Suprapubic skin (tissue), 4 donors: ENCODE results near the gene KIRREL1. TPM values are rescaled to one million over a fixed set of nuclear protein-coding genes. Genes with fewer than 3 reads are reported as not detected.

Experiments used
- DNase-seq, 2 donors: peaks; one replicate each; pipeline ENCODE4 v3.0.0-alpha.2; 2019; ENCODE audit warnings: low spot score in 2 of 2
- H3K27ac ChIP-seq: fragments of 200-600 bp; sonication (generic); one replicate; pipeline ENCODE4 v1.5.1; 2019
- H3K27me3 ChIP-seq: fragments of 200-600 bp; sonication (generic); one replicate; pipeline ENCODE4 v1.5.1; 2019
- H3K36me3 ChIP-seq: fragments of 200-600 bp; sonication (generic); one replicate; pipeline ENCODE4 v1.5.1; 2019
- H3K4me1 ChIP-seq: fragments of 200-600 bp; sonication (generic); one replicate; pipeline ENCODE4 v1.5.1; 2019
- H3K4me3 ChIP-seq: fragments of 200-600 bp; sonication (generic); one replicate; pipeline ENCODE4 v1.5.1; 2019; ENCODE audit warnings: mild to moderate bottlenecking
- H3K9me3 ChIP-seq: fragments of 200-600 bp; sonication (generic); one replicate; pipeline ENCODE4 v1.5.1; 2019
- CTCF ChIP-seq, 2 donors: fragments of 200-600 bp in 1 of 2; fragments of 450-650 bp in 1 of 2; sonication (generic) in 1 of 2; IDR thresholded peaks; one replicate each; pipeline ENCODE4 v1.5.1; 2016 to 2019; ENCODE audit warnings: antibody characterized with exemption in 2 of 2, mild to moderate bottlenecking in 1 of 2, moderate library complexity in 1 of 2
- EP300 ChIP-seq: sonication (generic); formaldehyde crosslinking; IDR thresholded peaks from one replicate; pipeline ENCODE4 v1.6.1; 2017; ENCODE audit warnings: antibody characterized with exemption
- POLR2A ChIP-seq, 2 donors: fragments of 450-650 bp; IDR thresholded peaks; one replicate each; pipeline ENCODE4 v1.6.1; 2017; ENCODE audit warnings: antibody characterized with exemption in 2 of 2, mild to moderate bottlenecking in 2 of 2, moderate library complexity in 2 of 2
- POLR2AphosphoS5 ChIP-seq, 3 donors: sonication (generic); formaldehyde crosslinking; IDR thresholded peaks; one replicate each; pipeline ENCODE4 v1.6.1; 2017; ENCODE audit warnings: antibody characterized with exemption in 3 of 3
- WGBS: methylation state at CpG from one replicate; pipeline ENCODE4 v1.1.5; 2018; 5-methylcytosine and 5-hydroxymethylcytosine counted together
- total RNA-seq, 4 donors: library from RNA; depleted of rRNA; stranded (reverse); fragments of >200 nt; gene quantifications; one replicate each; pipeline ENCODE4 v1.1.0, GENCODE V29; 2016

The KIRREL1 gene
- total RNA-seq, 4 donors from 2014 or later = 12.5 to 18.9 (median 15.5) TPM

GRCh38 chr1:158026651-158027050 lies 33.2 kb downstream of the KIRREL1 start:
- whole genome bisulfite sequencing = 100% methylated on average over 1 of the region's 1 CpG
- Histone ChIP-seq H3K9me3 (no peaks in the 10 kb centered on the region), H3K4me3 (no peak overlapping the region), H3K27me3 (no peaks in the 10 kb centered on the region), H3K27ac (no peak overlapping the region), H3K4me1 (peaks cover 39% of the 10 kb centered on the region), H3K36me3 (no peaks in the 10 kb centered on the region)
- no peak for DNase-seq
- no peak for TF ChIP-seq POLR2AphosphoS5 (IDR thresholded peaks at IDR 0.05)
- no peak for TF ChIP-seq CTCF (IDR thresholded peaks at IDR 0.05)
- no peak for TF ChIP-seq EP300
- no peak for TF ChIP-seq POLR2A (IDR thresholded peaks at IDR 0.05)

- Histone ChIP-seq H3K4me1 (peaks cover 31% of the 10 kb centered on the region), H3K27ac (no peak overlapping the region), H3K36me3 (no peaks in the 10 kb centered on the region), H3K9me3 (no peaks in the 10 kb centered on the region), H3K27me3 (no peaks in the 10 kb centered on the region), H3K4me3 (no peak overlapping the region)
- no peak for DNase-seq
- TF ChIP-seq POLR2AphosphoS5 (IDR thresholded peaks at IDR 0.05) = no peak
- TF ChIP-seq POLR2A (IDR thresholded peaks at IDR 0.05) = no peak
- TF ChIP-seq EP300 = no peak
- no peak for TF ChIP-seq CTCF (IDR thresholded peaks at IDR 0.05)
- WGBS = 87% methylated on average over 2 of the region's 2 CpGs
Observed at GRCh38 chr1:158027508-158027907, 34.1 kb downstream of the KIRREL1 start.

- Histone ChIP-seq H3K27me3 (no peaks in the 10 kb centered on the region), H3K27ac (no peak overlapping the region), H3K36me3 (no peaks in the 10 kb centered on the region), H3K4me3 (no peak overlapping the region), H3K4me1 (peaks cover 21% of the 10 kb centered on the region), H3K9me3 (no peaks in the 10 kb centered on the region)
- TF ChIP-seq POLR2A (IDR thresholded peaks at IDR 0.05) = no peak
- TF ChIP-seq POLR2AphosphoS5 (IDR thresholded peaks at IDR 0.05) = no peak
- no peak for TF ChIP-seq EP300
- TF ChIP-seq CTCF (IDR thresholded peaks at IDR 0.05) = no peak
- no peak for DNase-seq
- 27% methylated on average over 4 of the region's 4 CpGs for WGBS
Observed at GRCh38 chr1:158028969-158029368, 35.5 kb downstream of the KIRREL1 start.

DNA sequence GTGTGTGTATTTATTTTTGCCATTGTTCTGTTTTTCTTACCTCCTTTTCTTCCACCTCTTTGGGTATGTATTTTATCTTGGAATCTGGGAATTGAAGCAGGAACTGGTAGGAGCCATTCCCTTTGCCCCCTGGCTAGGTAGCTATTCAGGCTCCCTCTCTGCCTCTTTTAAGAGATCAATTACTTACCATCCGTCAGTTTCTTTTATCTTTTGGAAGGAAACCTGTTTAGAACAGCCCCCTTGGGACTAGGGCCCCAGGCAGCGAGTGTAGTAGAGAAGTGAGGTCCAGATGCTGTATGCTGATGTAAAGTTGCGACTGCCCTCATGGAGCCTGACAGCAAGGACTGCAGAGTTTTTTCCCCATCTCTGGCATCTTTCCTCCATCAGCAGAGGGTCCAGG lies 41.6 kb downstream of the KIRREL1 start:
- peaks cover 35% of the 10 kb centered on the region for H3K4me1 ChIP-seq
- no peak overlapping the region for H3K27ac ChIP-seq
- no peak for DNase-seq

GRCh38 chr1:158035976-158036583 lies 42.6 kb downstream of the KIRREL1 start:
- 55% methylated on average over 8 of the region's 8 CpGs for WGBS
- H3K9me3 ChIP-seq = no peaks in the 10 kb centered on the region
- peaks cover 36% of the 10 kb centered on the region for H3K4me1 ChIP-seq
- DNase-seq = no peak
- no peaks in the 10 kb centered on the region for H3K36me3 ChIP-seq
- H3K4me3 ChIP-seq = no peak overlapping the region
- H3K27ac ChIP-seq = no peak overlapping the region
- TF ChIP-seq CTCF (IDR thresholded peaks at IDR 0.05) (peak; percentile 51 to 59), EP300 (no peak)
- H3K27me3 ChIP-seq = no peaks in the 10 kb centered on the region

More for the DNA sequence above, 41.6 kb downstream of the KIRREL1 start:
- TF ChIP-seq POLR2A (IDR thresholded peaks at IDR 0.05) (no peak), CTCF (IDR thresholded peaks at IDR 0.05) (no peak), POLR2AphosphoS5 (IDR thresholded peaks at IDR 0.05) (no peak), EP300 (no peak)
- no peaks in the 10 kb centered on the region for H3K9me3 ChIP-seq
- H3K27me3 ChIP-seq = no peaks in the 10 kb centered on the region
- 69% methylated on average over 3 of the region's 3 CpGs for WGBS
- H3K4me3 ChIP-seq = no peak overlapping the region
- H3K36me3 ChIP-seq = no peaks in the 10 kb centered on the region
